GM10248 (cell line): ENCODE data around the gene ZNF775.

Experiments used
- CTCF ChIA-PET: fragments of 300-600 bp; sonication (Branson Sonifier 250); formaldehyde crosslinking; extraction: SDS; loops from one replicate; lab custom pipeline; 2021; ENCODE audit warnings: antibody characterized with exemption; lab: Yijun Ruan, JAX
- POLR2A ChIA-PET: fragments of 350-650 bp; sonication (Branson Sonifier 250); formaldehyde crosslinking; extraction: SDS; loops from one replicate; lab custom pipeline; 2020; ENCODE audit warnings: antibody characterized with exemption; lab: Yijun Ruan, JAX
- DNase-seq: peaks from one replicate; pipeline ENCODE4 v3.0.0; 2012; ENCODE audit errors: extremely low spot score
- CTCF ChIP-seq: IDR thresholded peaks from 2 replicates; pipeline ENCODE4 v1.5.1; 2012; ENCODE audit warnings: mild to moderate bottlenecking, low read depth; ENCODE audit errors: extremely low read depth, missing control alignments, control extremely low read depth

The ZNF775 gene

GRCh38 chr7:150378115-150378852 lies 846 bp upstream of the ZNF775 start:
- CTCF ChIA-PET = interaction anchor here (1.0 to 2.5 kb wide), 10 partner anchors 9 to 64 kb away, joined by 3 to 16 read pairs (median 5); partner anchors contain the start of gene REPIN1
- POLR2A ChIA-PET = interaction anchor here (1.0 to 1.5 kb wide), 3 partner anchors 9 to 12 kb away, joined by 3 to 5 read pairs (median 4); partner anchors contain the start of gene REPIN1
- DNase-seq = peak; percentile 45
- TF ChIP-seq CTCF = peak; percentile 35

DNA sequence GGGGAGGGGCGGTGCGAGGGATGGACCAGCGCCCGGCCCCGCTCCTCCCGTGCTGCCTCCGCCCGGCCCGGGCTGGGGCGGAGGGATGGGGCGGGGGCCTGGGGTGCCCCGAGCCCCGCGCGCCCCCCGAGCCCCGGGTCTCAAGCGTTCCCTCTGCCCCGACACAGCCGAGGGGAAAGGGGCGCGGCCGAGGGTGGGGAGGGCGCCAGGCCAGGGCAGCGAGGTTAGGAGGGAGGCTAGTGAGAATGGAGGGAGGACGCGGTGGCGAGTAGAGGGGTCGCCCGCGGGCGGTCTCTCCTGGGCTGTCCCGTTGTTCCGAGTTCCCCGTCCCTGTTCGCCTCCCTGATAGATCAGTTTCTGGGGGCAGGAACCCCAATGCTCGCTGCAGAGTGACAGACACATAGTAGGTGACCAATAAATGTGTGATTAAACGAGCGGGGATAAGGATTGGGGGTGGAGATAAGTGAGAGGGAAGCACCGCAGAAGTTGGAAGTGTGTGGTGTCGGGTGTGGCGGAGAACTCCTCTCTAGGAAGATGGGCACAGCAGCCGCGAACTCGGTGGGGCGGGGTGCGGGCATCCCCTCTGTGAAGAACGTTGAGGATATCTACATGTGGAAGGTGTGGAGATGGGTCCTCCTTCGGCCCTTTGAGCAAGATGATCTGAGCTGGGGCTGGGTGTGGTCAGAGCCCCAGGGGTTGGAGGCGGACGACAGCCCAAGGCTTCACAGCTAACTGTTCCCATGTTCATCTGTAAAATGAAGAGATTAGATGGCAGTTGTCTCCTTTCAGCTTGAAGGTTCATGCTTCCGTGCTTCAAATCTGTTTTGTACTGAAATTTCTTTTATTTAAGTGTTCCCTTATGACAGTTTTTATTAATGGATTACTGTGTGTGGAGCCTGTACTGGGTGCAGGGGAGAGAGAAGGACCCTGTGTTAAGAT lies 580 bp downstream of the ZNF775 start:
- POLR2A ChIA-PET = interaction anchor here (0.6 to 1.0 kb wide), 3 partner anchors 11 to 15 kb away, joined by 3 read pairs; no protein-coding TSS in a partner anchor
- TF ChIP-seq CTCF = no peak
- CTCF ChIA-PET = interaction anchor here (0.9 to 2.0 kb wide), 4 partner anchors 13 to 27 kb away, joined by 3 to 5 read pairs (median 4); a partner anchor contains a TSS
- DNase-seq = no peak

GRCh38 chr7:150380463-150380862 lies 1.3 kb downstream of the ZNF775 start:
- POLR2A ChIA-PET = interaction anchor here (0.6 to 1.0 kb wide), 3 partner anchors 11 to 17 kb away, joined by 3 to 4 read pairs (median 3); no protein-coding TSS in a partner anchor
- no peak for TF ChIP-seq CTCF
- CTCF ChIA-PET = interaction anchor here (0.9 to 2.0 kb wide), 4 partner anchors 12 to 27 kb away, joined by 3 to 5 read pairs (median 4); a partner anchor contains a TSS
- DNase-seq = peak; percentile 58

DNA sequence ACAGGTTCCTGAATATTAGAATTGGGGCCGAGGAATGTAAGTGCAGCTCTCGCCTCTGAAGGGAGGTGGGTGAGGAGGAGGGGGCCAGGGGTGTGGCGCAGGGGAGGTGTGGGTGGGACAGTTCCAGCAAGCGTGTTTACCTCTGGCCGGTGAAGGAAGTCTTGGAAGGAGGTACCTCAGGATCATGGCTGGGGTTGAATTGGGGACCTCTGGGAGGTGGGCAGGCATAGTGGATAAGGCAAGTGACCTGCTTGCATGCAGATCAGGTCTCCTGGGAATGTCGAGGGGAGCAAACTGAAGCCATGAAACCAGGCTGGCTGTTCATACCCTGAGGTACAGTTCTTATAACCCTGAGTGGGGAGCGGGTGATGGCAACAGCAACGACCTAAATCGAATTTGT lies 2.0 kb downstream of the ZNF775 start:
- CTCF ChIA-PET = interaction anchor here (0.9 to 2.0 kb wide), 4 partner anchors 12 to 26 kb away, joined by 3 to 5 read pairs (median 4); a partner anchor contains a TSS
- TF ChIP-seq CTCF = no peak
- no peak for DNase-seq
- POLR2A ChIA-PET = interaction anchor here (0.7 to 1.0 kb wide), 2 partner anchors 12 to 18 kb away, joined by 3 to 4 read pairs; no protein-coding TSS in a partner anchor

GRCh38 chr7:150381785-150382122 lies 2.6 kb downstream of the ZNF775 start:
- no peak for DNase-seq
- TF ChIP-seq CTCF = no peak
- POLR2A ChIA-PET = no interaction called here
- CTCF ChIA-PET = no interaction called here

GRCh38 chr7:150382123-150382843 lies 3.2 kb downstream of the ZNF775 start:
- ChIA-PET POLR2A (no interaction called here), CTCF (interaction anchor here (0.6 to 1.7 kb wide), 4 partner anchors 9 to 22 kb away, joined by 3 to 4 read pairs (median 3); no protein-coding TSS in a partner anchor)
- DNase-seq = no peak
- TF ChIP-seq CTCF = no peak
